ENCODE measurements around the gene PDE2A. TPM values are rescaled to one million over a fixed set of nuclear protein-coding genes. Genes with fewer than 3 reads are reported as not detected.

PDE2A gene
- total RNA-seq, 1 donor from 2014 or later = 403 TPM

- no peak overlapping the region for H3K4me3 ChIP-seq
- intact Hi-C loops (cut with DNase I) = no loop called here
- TF ChIP-seq CTCF (IDR thresholded peaks at IDR 0.05) = no peak
- H3K27me3 ChIP-seq = no peaks in the 10 kb centered on the region
- no peaks in the 10 kb centered on the region for H3K9me3 ChIP-seq
- H3K36me3 ChIP-seq = no peaks in the 10 kb centered on the region
- H3K4me1 ChIP-seq = peaks cover 0 to 9% of the 10 kb centered on the region in 2 donors
- no peak for DNase-seq (ENCODE audit: low spot score in 2 of 2)
- no peak overlapping the region for H3K27ac ChIP-seq
Observed at GRCh38 chr11:72606748-72607468, 67.3 kb downstream of the PDE2A start.

- TF ChIP-seq CTCF (IDR thresholded peaks at IDR 0.05) = no peak
- H3K27ac ChIP-seq = no peak overlapping the region
- no peak for DNase-seq (ENCODE audit: low spot score in 2 of 2)
- no peaks in the 10 kb centered on the region for H3K36me3 ChIP-seq
- intact Hi-C loops (cut with DNase I) = no loop called here
- H3K4me3 ChIP-seq = no peak overlapping the region
- peaks cover 0 to 9% of the 10 kb centered on the region in 2 donors for H3K4me1 ChIP-seq
- H3K27me3 ChIP-seq = no peaks in the 10 kb centered on the region
- H3K9me3 ChIP-seq = no peaks in the 10 kb centered on the region
Observed at GRCh38 chr11:72605973-72606747, 68.1 kb downstream of the PDE2A start.

DNA sequence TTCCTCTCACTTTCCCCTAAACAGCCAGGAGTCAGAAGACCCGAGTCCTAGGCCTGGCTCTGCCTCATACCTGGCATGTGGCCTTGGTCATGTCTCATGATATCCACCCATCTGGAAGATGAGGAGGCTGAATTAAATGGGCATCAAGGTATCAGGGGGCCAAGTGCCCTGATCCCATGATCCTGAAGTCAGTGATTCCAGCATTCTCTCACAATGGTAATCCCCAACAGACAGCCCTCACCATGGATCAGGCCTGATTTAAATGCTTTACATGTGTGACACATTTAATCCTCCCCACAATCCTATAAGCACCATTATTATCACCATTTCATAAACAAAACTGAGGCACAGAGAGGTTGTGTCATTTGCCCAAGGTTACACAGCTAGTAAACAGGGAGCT lies 70.0 kb downstream of the PDE2A start:
- peaks cover 0 to 9% of the 10 kb centered on the region in 2 donors for H3K4me1 ChIP-seq
- no peak overlapping the region for H3K27ac ChIP-seq
- no peak for TF ChIP-seq CTCF (IDR thresholded peaks at IDR 0.05)
- no peaks in the 10 kb centered on the region for H3K27me3 ChIP-seq
- intact Hi-C loops (cut with DNase I) = no loop called here
- H3K36me3 ChIP-seq = no peaks in the 10 kb centered on the region
- H3K4me3 ChIP-seq = no peak overlapping the region
- DNase-seq (ENCODE audit: low spot score in 2 of 2) = no peak
- no peaks in the 10 kb centered on the region for H3K9me3 ChIP-seq

DNA sequence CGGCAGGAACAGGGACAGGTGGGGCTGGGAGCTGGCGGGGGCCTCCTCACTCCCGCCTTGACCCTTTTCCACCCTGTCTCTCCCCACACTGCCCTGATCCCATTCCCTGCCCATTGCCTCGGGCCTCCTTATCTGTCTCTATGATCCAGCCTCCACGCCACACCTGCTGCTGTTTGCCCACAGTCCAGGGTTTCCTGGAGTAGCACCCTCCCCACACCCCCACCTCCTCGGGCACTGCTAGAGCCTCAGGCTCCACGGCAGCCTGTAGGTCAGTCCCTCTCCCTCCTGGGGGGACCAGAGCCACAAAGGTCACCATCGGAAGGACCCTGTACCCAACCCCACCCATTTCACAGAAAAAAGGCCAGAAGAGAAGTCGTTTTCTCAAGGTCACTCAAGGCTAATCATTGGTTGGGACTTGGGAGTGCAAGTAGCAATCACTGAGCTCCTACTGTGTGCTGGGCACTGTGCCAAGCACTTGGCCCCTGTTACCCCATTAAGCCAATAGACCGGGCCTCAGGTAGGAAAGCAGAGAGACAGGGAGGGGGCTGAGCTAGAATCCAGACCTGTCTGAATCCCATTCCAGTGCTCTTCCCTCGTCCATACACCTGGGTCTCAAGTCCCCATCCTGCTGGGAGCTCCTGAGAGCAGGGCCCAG lies 71.8 kb downstream of the PDE2A start:
- Histone ChIP-seq H3K9me3 (no peaks in the 10 kb centered on the region), H3K27ac (no peak overlapping the region), H3K27me3 (no peaks in the 10 kb centered on the region), H3K4me1 (peaks cover 0 to 9% of the 10 kb centered on the region in 2 donors), H3K4me3 (no peak overlapping the region), H3K36me3 (no peaks in the 10 kb centered on the region)
- intact Hi-C loops (cut with DNase I) = no loop called here
- TF ChIP-seq CTCF (IDR thresholded peaks at IDR 0.05) = no peak
- no peak for DNase-seq (ENCODE audit: low spot score in 2 of 2)

GRCh38 chr11:72600557-72600956 lies 73.7 kb downstream of the PDE2A start:
- DNase-seq (ENCODE audit: low spot score in 2 of 2) = no peak
- intact Hi-C loops (cut with DNase I) = no loop called here
- TF ChIP-seq CTCF (IDR thresholded peaks at IDR 0.05) = no peak
- Histone ChIP-seq H3K27ac (no peak overlapping the region), H3K4me3 (no peak overlapping the region), H3K36me3 (no peaks in the 10 kb centered on the region), H3K9me3 (no peaks in the 10 kb centered on the region), H3K27me3 (no peaks in the 10 kb centered on the region), H3K4me1 (peaks cover 0 to 2% of the 10 kb centered on the region in 2 donors)
